ENCODE results near the gene PNMA1.
A peak's percentile ranks its signal among the peaks of the same experiment; 100 is the strongest.

The PNMA1 gene

GRCh38 chr14:73749706-73750530 lies 35.7 kb upstream of the PNMA1 start:
- DNase-seq, result no peak

GRCh38 chr14:73748858-73749357 lies 34.7 kb upstream of the PNMA1 start:
- DNase-seq, result no peak

- DNase-seq, result no peak
Observed at GRCh38 chr14:73747379-73748211, 33.4 kb upstream of the PNMA1 start.

- DNase-seq, result no peak
Observed at GRCh38 chr14:73746520-73747378, 32.6 kb upstream of the PNMA1 start.

GRCh38 chr14:73745571-73746519 lies 31.7 kb upstream of the PNMA1 start:
- no peak for DNase-seq

- no peak for DNase-seq
Observed at GRCh38 chr14:73744874-73745529, 30.8 kb upstream of the PNMA1 start.

- no peak for DNase-seq
Observed at GRCh38 chr14:73744175-73744867, 30.1 kb upstream of the PNMA1 start.

- DNase-seq, result peak; percentile 72 to 78
Observed at GRCh38 chr14:73743431-73743931, 29.3 kb upstream of the PNMA1 start.

GRCh38 chr14:73742520-73743238 lies 28.5 kb upstream of the PNMA1 start:
- peak; percentile 57 to 61 for DNase-seq

GRCh38 chr14:73741876-73742519 lies 27.8 kb upstream of the PNMA1 start:
- DNase-seq, result peak; percentile 61 to 64

- peak; percentile 74 to 82 for DNase-seq
Observed at GRCh38 chr14:73741386-73741875, 27.2 kb upstream of the PNMA1 start.

GRCh38 chr14:73740618-73741326 lies 26.6 kb upstream of the PNMA1 start:
- DNase-seq, result no peak

- no peak for DNase-seq
Observed at GRCh38 chr14:73739899-73740617, 25.9 kb upstream of the PNMA1 start.

GRCh38 chr14:73739174-73739898 lies 25.2 kb upstream of the PNMA1 start:
- no peak for DNase-seq

- DNase-seq, result no peak
Observed at GRCh38 chr14:73738518-73739173, 24.5 kb upstream of the PNMA1 start.

- no peak for DNase-seq
Observed at GRCh38 chr14:73736842-73737241, 22.7 kb upstream of the PNMA1 start.
